ENCODE results near the gene KRTAP3-2. TPM values are rescaled to one million over a fixed set of nuclear protein-coding genes. Genes with fewer than 3 reads are reported as not detected.

The KRTAP3-2 gene
- total RNA-seq, 2 experiments from 2014 or later, result not detected

DNA sequence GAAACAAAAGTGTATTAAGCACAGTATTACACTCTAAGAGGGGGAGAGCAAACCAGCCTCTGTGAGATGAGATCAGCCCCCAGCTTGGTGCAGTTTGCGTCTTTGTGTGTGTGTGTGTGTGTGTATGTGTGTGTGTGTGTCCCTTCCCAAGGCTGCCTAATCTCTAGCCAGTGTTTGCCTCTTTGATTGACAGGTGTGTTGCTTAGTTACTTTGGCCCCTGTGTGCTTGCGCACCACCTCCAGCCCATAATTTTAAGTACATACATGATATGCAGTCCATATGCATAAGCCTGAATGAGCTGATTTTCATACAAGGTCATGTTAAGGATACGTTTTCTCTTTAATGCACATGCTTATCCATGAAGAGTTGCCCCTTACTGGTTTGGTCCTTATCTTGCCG, 2.1 kb upstream of the KRTAP3-2 start:
- CTCF ChIA-PET, result interaction anchor here (0.6 to 1.2 kb wide), 2 partner anchors 12 to 438 kb away, joined by 3 read pairs; no protein-coding TSS in a partner anchor
- Mint-ChIP-seq H3K27me3 (peaks cover 41% of the 10 kb centered on the region), H3K4me1 (no peaks in the 10 kb centered on the region), H3K36me3 (no peaks in the 10 kb centered on the region), H3K27ac (no peak overlapping the region), H3K9me3 (ENCODE audit: low read depth) (no peaks in the 10 kb centered on the region), H3K4me3 (no peak overlapping the region)
- DNase-seq (no peak), ATAC-seq (no peak)

GRCh38 chr17:40997361-40997760, 2.3 kb downstream of the KRTAP3-2 start:
- H3K36me3 Mint-ChIP-seq, result no peaks in the 10 kb centered on the region
- ATAC-seq, result no peak

GRCh38 chr17:40996829-40997228, 2.9 kb downstream of the KRTAP3-2 start:
- no peak for ATAC-seq
- H3K27me3 Mint-ChIP-seq, result peaks cover 57% of the 10 kb centered on the region

More at GRCh38 chr17:40997361-40997760, 2.3 kb downstream of the KRTAP3-2 start:
- no peak overlapping the region for H3K27ac Mint-ChIP-seq
- CTCF ChIA-PET, result no interaction called here
- DNase-seq, result no peak
- peaks cover 53% of the 10 kb centered on the region for H3K27me3 Mint-ChIP-seq
- no peak overlapping the region for H3K4me3 Mint-ChIP-seq
- H3K4me1 Mint-ChIP-seq, result no peaks in the 10 kb centered on the region
- H3K9me3 Mint-ChIP-seq (ENCODE audit: low read depth), result no peaks in the 10 kb centered on the region

DNA sequence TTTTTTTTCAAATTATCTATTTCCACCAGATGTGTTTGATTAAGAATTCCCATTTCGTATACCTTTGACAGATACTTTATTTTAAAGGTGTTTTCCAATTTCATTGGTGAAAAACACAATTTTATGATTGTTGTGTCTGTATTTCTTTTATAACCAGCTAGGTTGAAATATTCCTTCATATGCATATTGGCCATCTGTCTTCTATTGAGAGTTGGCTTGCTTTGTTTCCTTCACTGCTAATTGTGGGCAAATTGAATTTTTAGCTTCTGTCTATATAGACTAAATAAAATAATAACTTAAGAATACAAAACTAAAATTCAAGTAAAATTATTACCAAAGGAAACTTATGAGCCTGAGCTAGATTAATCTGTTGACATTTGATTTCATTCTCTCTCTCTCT, 4.6 kb downstream of the KRTAP3-2 start:
- CTCF ChIA-PET, result no interaction called here
- H3K4me3 Mint-ChIP-seq, result no peak overlapping the region
- H3K27me3 Mint-ChIP-seq, result peaks cover 62% of the 10 kb centered on the region
- no peak for ATAC-seq
- no peak overlapping the region for H3K27ac Mint-ChIP-seq
- H3K4me1 Mint-ChIP-seq, result no peaks in the 10 kb centered on the region
- H3K36me3 Mint-ChIP-seq, result no peaks in the 10 kb centered on the region
- no peak for DNase-seq
- H3K9me3 Mint-ChIP-seq (ENCODE audit: low read depth), result no peaks in the 10 kb centered on the region

More at GRCh38 chr17:40996829-40997228, 2.9 kb downstream of the KRTAP3-2 start:
- no peaks in the 10 kb centered on the region for H3K9me3 Mint-ChIP-seq (ENCODE audit: low read depth)
- DNase-seq, result no peak
- H3K36me3 Mint-ChIP-seq, result no peaks in the 10 kb centered on the region
- no peak overlapping the region for H3K27ac Mint-ChIP-seq
- H3K4me1 Mint-ChIP-seq, result no peaks in the 10 kb centered on the region
- no peak overlapping the region for H3K4me3 Mint-ChIP-seq
- CTCF ChIA-PET, result no interaction called here

GRCh38 chr17:40993839-40994238, 5.9 kb downstream of the KRTAP3-2 start, which contains the start of gene KRTAP3-3:
TSS of gene KRTAP3-3 (minus strand) at chr17:40994164. CDS start at chr17:40994097, 67 bp downstream.
- Mint-ChIP-seq H3K27me3 (peaks cover 57% of the 10 kb centered on the region), H3K27ac (no peak within 1 kb of the TSS), H3K4me1 (no peaks in the 10 kb centered on the region)

GRCh38 chr17:40993084-40993483, 6.6 kb downstream of the KRTAP3-2 start:
- CTCF ChIA-PET, result no interaction called here
- peaks cover 57% of the 10 kb centered on the region for H3K27me3 Mint-ChIP-seq
- DNase-seq, result no peak
- H3K9me3 Mint-ChIP-seq (ENCODE audit: low read depth), result no peaks in the 10 kb centered on the region
- H3K27ac Mint-ChIP-seq, result no peak overlapping the region
- H3K36me3 Mint-ChIP-seq, result no peaks in the 10 kb centered on the region
- no peak for ATAC-seq
- no peak overlapping the region for H3K4me3 Mint-ChIP-seq
- H3K4me1 Mint-ChIP-seq, result no peaks in the 10 kb centered on the region

More at GRCh38 chr17:40993839-40994238, 5.9 kb downstream of the KRTAP3-2 start, which contains the start of gene KRTAP3-3:
- CTCF ChIA-PET, result no interaction called here
- Mint-ChIP-seq H3K36me3 (no peaks in the 10 kb centered on the region), H3K4me3 (no peak within 1 kb of the TSS), H3K9me3 (ENCODE audit: low read depth) (no peaks in the 10 kb centered on the region)
- ATAC-seq (no peak), DNase-seq (no peak)

- ATAC-seq (no peak), DNase-seq (no peak)
- Mint-ChIP-seq H3K4me1 (no peaks in the 10 kb centered on the region), H3K27ac (no peak overlapping the region), H3K9me3 (ENCODE audit: low read depth) (no peaks in the 10 kb centered on the region), H3K36me3 (no peaks in the 10 kb centered on the region), H3K27me3 (peaks cover 55% of the 10 kb centered on the region), H3K4me3 (no peak overlapping the region)
- CTCF ChIA-PET, result no interaction called here
Observed at GRCh38 chr17:40992666-40993065, 7.0 kb downstream of the KRTAP3-2 start.

DNA sequence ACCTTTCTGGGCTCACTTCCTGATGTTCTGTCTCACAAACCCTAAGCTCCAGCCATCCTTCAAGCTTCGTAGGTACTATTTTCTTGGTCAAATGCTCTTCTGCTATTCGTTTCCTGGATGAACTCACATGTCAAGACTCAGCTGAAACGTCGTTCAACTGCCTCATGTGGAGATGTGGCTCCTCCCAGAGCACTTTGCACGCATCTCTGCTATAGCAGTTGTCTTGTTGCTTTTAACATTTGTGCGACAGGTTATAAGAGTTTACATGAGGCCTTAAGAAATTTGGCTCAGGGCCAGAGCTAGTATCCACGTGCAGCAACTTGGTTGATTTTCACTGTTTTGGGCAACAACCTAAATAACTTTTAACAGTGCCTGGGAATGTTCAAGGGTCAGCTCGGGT, 12.8 kb downstream of the KRTAP3-2 start:
- ATAC-seq, result no peak
- peaks cover 46% of the 10 kb centered on the region for H3K27me3 Mint-ChIP-seq
- no peaks in the 10 kb centered on the region for H3K9me3 Mint-ChIP-seq (ENCODE audit: low read depth)
- H3K4me1 Mint-ChIP-seq, result no peaks in the 10 kb centered on the region
- CTCF ChIA-PET, result no interaction called here
- no peak overlapping the region for H3K4me3 Mint-ChIP-seq
- no peak for DNase-seq
- H3K27ac Mint-ChIP-seq, result no peak overlapping the region
- no peaks in the 10 kb centered on the region for H3K36me3 Mint-ChIP-seq

DNA sequence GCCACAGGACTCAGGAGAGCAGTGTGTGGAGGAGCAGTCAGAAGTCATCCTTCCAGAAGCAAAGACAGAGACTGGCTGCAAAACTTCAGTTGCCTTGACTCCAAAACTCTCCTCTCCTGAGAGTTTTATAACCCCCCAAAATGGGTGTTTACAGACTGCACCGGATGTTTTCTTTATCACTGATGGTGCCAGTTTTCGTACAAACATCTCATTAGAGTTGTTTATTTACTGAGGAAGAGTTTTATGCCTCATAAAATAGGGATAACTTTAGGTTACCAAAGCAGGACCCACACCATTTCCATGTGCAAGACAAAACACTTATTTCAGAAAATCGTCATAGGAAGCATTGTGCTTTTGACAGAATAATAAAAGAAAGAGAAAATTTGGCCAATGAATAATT, 15.5 kb downstream of the KRTAP3-2 start, which contains the start of gene KRT40:
Gene KRT40, minus strand, starts transcription at position 101 of the 400 bp plus-strand sequence. Its CDS starts 53 bp downstream, at position 48.
- CTCF ChIA-PET, result no interaction called here
- H3K4me3 Mint-ChIP-seq, result no peak within 1 kb of the TSS
- H3K27me3 Mint-ChIP-seq, result peaks cover 33% of the 10 kb centered on the region
- H3K9me3 Mint-ChIP-seq (ENCODE audit: low read depth), result no peaks in the 10 kb centered on the region
- ATAC-seq (no peak), DNase-seq (no peak)
- H3K36me3 Mint-ChIP-seq, result no peaks in the 10 kb centered on the region
- no peaks in the 10 kb centered on the region for H3K4me1 Mint-ChIP-seq
- no peak within 1 kb of the TSS for H3K27ac Mint-ChIP-seq

DNA sequence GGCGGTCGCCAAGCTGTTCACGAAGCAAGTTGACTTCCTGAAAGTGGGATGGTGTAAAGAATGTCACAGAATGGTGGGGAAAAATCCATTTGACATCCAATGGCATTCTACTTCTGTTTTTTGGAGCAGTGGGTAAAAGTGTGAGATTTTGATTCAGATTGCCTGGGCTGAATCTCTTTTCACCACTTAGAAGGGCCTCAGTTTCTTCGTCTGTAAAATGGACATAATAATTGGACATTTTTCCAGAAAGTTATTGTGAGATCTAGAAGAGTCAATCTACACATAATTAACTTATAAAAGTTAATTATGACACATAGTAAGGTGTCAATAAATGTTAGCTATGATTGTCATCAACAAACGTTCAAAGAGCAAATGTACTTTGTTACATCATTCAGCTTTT, 18.6 kb downstream of the KRTAP3-2 start:
- CTCF ChIA-PET, result no interaction called here
- no peaks in the 10 kb centered on the region for H3K9me3 Mint-ChIP-seq (ENCODE audit: low read depth)
- no peaks in the 10 kb centered on the region for H3K4me1 Mint-ChIP-seq
- no peak for DNase-seq
- H3K36me3 Mint-ChIP-seq, result no peaks in the 10 kb centered on the region
- no peak overlapping the region for H3K27ac Mint-ChIP-seq
- H3K4me3 Mint-ChIP-seq, result no peak overlapping the region
- H3K27me3 Mint-ChIP-seq, result peaks cover 29% of the 10 kb centered on the region
- ATAC-seq, result no peak

DNA sequence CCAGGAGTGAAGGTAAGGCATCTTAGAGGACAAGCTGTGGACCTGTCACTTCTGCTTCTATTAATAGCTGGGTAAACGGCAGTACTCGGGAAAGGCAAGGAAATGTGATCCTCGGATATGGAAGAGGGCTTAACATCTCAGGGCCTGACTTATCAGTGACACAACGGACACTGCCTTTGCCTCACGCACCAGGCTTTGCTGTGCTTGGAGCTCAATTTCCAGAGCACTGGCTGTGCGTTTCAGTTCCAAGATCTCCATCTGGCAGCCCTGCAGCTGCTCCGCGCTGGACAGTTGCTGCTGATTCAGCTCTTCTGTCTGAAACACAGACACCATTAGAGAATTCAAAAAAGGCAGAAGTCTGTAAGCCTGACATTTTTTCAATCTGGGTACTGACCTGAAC, 19.1 kb downstream of the KRTAP3-2 start:
- peaks cover 28% of the 10 kb centered on the region for H3K27me3 Mint-ChIP-seq
- no peak for DNase-seq
- H3K27ac Mint-ChIP-seq, result no peak overlapping the region
- no peaks in the 10 kb centered on the region for H3K36me3 Mint-ChIP-seq
- CTCF ChIA-PET, result no interaction called here
- no peak overlapping the region for H3K4me3 Mint-ChIP-seq
- no peaks in the 10 kb centered on the region for H3K4me1 Mint-ChIP-seq
- ATAC-seq, result no peak
- no peaks in the 10 kb centered on the region for H3K9me3 Mint-ChIP-seq (ENCODE audit: low read depth)

DNA sequence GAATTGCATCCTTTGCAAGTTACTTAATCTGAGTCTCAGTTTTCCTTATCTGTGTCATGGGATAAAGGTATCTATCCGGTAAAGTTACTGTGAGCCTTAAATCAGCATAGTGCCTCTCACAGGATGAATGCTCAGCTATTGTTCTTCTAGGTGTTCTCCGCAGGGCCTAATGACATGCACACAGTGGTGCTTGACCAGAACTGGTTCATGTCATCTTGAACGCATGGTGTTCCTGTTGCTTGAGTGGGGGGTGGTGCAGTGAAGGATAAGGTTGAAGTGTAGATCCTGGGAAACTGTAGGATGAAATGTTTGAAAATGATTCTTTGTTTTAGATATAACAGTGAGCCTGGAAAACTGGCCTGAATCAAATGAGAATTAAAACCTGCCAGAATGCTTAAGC, 19.6 kb downstream of the KRTAP3-2 start:
- peaks cover 30% of the 10 kb centered on the region for H3K27me3 Mint-ChIP-seq
- CTCF ChIA-PET, result no interaction called here

DNA sequence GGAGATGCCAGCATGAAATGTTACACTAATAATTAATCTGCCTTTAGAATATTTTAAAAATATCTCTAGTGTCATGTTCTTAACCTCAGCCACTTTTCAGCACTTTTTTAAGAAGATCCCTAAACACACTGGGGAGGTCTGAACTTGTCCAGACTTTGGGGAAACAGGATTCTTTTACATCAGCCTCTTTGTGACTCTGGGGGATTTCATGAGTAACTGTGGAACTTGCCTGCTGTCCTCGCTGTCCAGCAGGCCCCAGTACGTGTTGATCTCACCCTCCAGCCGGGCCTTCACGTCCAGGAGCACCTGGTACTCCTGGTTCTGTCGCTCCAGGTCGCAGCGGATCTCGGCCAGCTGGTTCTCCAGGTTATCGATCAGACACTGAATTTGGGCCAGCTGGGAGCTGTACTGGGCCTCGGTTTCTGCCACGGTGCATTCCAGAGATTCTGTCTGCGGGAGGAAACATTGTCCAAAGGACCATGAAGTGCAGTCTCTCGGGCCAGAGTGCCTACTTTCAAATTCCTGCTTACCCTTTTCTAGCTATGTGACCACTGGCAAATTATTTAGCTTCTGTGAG, 21.0 kb downstream of the KRTAP3-2 start:
- Mint-ChIP-seq H3K27ac (no peak overlapping the region), H3K27me3 (peaks cover 23% of the 10 kb centered on the region)
- DNase-seq, result no peak

More for the DNA sequence above, 19.6 kb downstream of the KRTAP3-2 start:
- ATAC-seq (no peak), DNase-seq (no peak)
- Mint-ChIP-seq H3K4me3 (no peak overlapping the region), H3K36me3 (no peaks in the 10 kb centered on the region), H3K4me1 (no peaks in the 10 kb centered on the region), H3K9me3 (ENCODE audit: low read depth) (no peaks in the 10 kb centered on the region), H3K27ac (no peak overlapping the region)

GRCh38 chr17:40975516-40975915, 24.2 kb downstream of the KRTAP3-2 start:
- Mint-ChIP-seq H3K27me3 (peaks cover 27% of the 10 kb centered on the region), H3K36me3 (no peaks in the 10 kb centered on the region), H3K9me3 (ENCODE audit: low read depth) (no peaks in the 10 kb centered on the region), H3K4me3 (no peak overlapping the region), H3K4me1 (no peaks in the 10 kb centered on the region), H3K27ac (no peak overlapping the region)
- DNase-seq (no peak), ATAC-seq (no peak)
- CTCF ChIA-PET, result no interaction called here

More for the DNA sequence above, 21.0 kb downstream of the KRTAP3-2 start:
- H3K9me3 Mint-ChIP-seq (ENCODE audit: low read depth), result no peaks in the 10 kb centered on the region
- no peak overlapping the region for H3K4me3 Mint-ChIP-seq
- ATAC-seq, result no peak
- no peaks in the 10 kb centered on the region for H3K4me1 Mint-ChIP-seq
- CTCF ChIA-PET, result no interaction called here
- no peaks in the 10 kb centered on the region for H3K36me3 Mint-ChIP-seq

Data from activated CD8-positive, alpha-beta memory T cell treated with anti-CD3 and anti-CD28 coated beads, Interleukin-2, amount 10 ng/mL, durations not matched to agents 7 days and 5 days (primary cell).